Adrenal gland (tissue), 12 donors: ENCODE measurements around the gene PIGU. TPM values are rescaled to one million over a fixed set of nuclear protein-coding genes. Genes with fewer than 3 reads are reported as not detected.

Source experiments
- DNase-seq, 7 donors: peaks; one replicate each; pipeline ENCODE4 v3.0.0-alpha.2; 2019 to 2020
- H3K27ac ChIP-seq, 5 donors: fragments of 200-600 bp; sonication (generic) in 4 of 5; 1 replicate in 3 of 5; 2 replicates in 2 of 5; pipeline versions ENCODE4 v1.5.1 to v1.8.0; 2016 to 2020; ENCODE audit warnings: mild to moderate bottlenecking in 1 of 5
- H3K27me3 ChIP-seq: fragments of 200-600 bp; 2 replicates; pipeline ENCODE4 v1.8.0; 2021
- H3K36me3 ChIP-seq, 2 donors: fragments of 200-600 bp; replicated peaks in 1 of 2; 1 replicate in 1 of 2; 2 replicates in 1 of 2; pipeline versions ENCODE4 v1.5.1 to v1.8.0; 2018 to 2022
- H3K4me1 ChIP-seq, 2 donors: fragments of 200-600 bp; replicated peaks in 1 of 2; 1 replicate in 1 of 2; 2 replicates in 1 of 2; pipeline versions ENCODE4 v1.5.1 to v1.8.0; 2018 to 2021
- H3K4me3 ChIP-seq, 4 donors: fragments of 200-600 bp; sonication (generic) in 3 of 4; one replicate each; pipeline ENCODE4 v1.5.1; 2016 to 2018
- H3K9me3 ChIP-seq, 3 donors: fragments of 200-600 bp; sonication (generic) in 1 of 3; replicated peaks in 1 of 3; 1 replicate in 2 of 3; 2 replicates in 1 of 3; pipeline versions ENCODE4 v1.5.1 to v1.8.0; 2016 to 2021
- CTCF ChIP-seq, 6 experiments: fragments of 450-650 bp in 4 of 6; fragments of 200-600 bp in 2 of 6; sonication (generic) in 1 of 6; IDR thresholded peaks; 1 replicate in 5 of 6; 2 replicates in 1 of 6; pipeline versions ENCODE4 v1.5.1 to v1.8.0; 2016 to 2021; ENCODE audit warnings: antibody characterized with exemption in 6 of 6, mild to moderate bottlenecking in 2 of 6, moderate library complexity in 1 of 6
- POLR2A ChIP-seq, 2 donors: fragments of 450-650 bp; IDR thresholded peaks; one replicate each; pipeline ENCODE4 v1.6.1; 2017; ENCODE audit warnings: antibody characterized with exemption in 2 of 2, mild to moderate bottlenecking in 2 of 2, moderate library complexity in 1 of 2
- WGBS, 4 donors: extraction: QIAGEN DNeasy Blood & Tissue Kit in 2 of 4; methylation state at CpG; one replicate each; pipeline versions ENCODE4 v1.1.5 to v1.1.7; 2013 to 2017; 5-methylcytosine and 5-hydroxymethylcytosine counted together
- intact Hi-C, 2 donors: fragments of 100-400 bp; cut with DNase I; formaldehyde crosslinking; loops; one replicate each; pipeline versions ENCODE4 v1.14.1 to v1.15.0; 2022 to 2023
- polyA plus RNA-seq, 3 donors: library from polyadenylated mRNA; stranded (reverse); fragments of 200-250 nt in 2 of 3; fragments of 350-450 nt in 1 of 3; fragmentation: Illumina TruSeq in 1 of 3; extraction: RNeasy Lipid Tissue Mini Kit (QIAGEN cat#74804) in 1 of 3; gene quantifications; one replicate each; pipeline ENCODE4 v1.2.3, GENCODE V29; 2013 to 2014
- total RNA-seq, 9 donors: library from RNA; depleted of rRNA in 4 of 9; stranded (reverse); fragments of >200 nt in 4 of 9; fragments of 120-200 nt in 1 of 9; fragmentation: NEBNext Ultra II Directional in 1 of 9; extraction: Animal tissue kit (Norgen Biotek cat#: 25700) in 1 of 9; gene quantifications; one replicate each; pipeline versions ENCODE4 v1.1.0 to v1.2.4, GENCODE V29; 2013 to 2023
- donor health status: healthy with polysubstance abuse.
- donor health status: Bipolar disorder and iron deficiency.
- donor health status: DM: yes; HTN: yes; CAD: no.
- donor health status: DM: no; HTN: no; CAD: no.
- donor health status: DM: no; HTN: no; CAD: no.
- donor health status: DM: yes; HTN: yes; CAD: no.

The PIGU gene
- total and polyA plus RNA-seq, 12 donors: 16.8 to 64.1 (median 23.1) TPM

DNA sequence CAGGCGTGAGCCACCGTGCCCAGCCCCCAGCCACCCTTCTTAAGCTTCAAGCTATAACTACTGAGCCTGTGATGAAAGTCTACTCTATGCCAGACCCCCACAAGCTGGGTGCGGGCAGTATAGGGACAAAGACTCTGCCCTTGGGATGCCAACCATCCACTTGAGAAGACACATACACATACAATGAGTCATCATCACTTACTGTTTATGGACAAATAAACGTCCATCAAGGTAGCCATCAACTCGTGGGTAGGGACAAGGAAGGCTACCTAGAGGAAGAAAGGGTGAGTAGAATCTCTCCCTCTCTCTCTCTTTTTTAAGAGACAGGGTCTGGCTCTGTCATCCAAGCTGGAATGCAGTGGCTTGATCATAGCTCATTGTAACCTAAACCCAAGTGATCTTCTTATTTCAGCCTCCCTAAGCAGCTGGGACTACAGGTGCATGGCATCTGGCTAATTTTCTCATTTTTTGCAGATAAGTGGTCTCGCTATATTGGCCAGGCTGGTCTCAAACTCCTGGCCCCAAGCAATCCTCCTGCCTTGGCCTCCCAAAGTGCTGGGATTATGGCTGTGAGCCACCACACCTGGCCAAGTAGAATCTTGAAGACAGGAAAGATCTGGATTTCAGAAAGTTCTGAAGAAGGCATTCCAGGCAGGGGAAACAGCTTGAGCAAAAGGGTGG, 24.7 kb upstream of the PIGU start:
- 65 to 75% (median 71%) methylated on average over 4 to 6 of the region's 6 CpGs for WGBS, 4 donors
- Histone ChIP-seq H3K27ac (no peak overlapping the region), H3K27me3 (no peaks in the 10 kb centered on the region), H3K4me3 (no peak overlapping the region), H3K9me3 (no peaks in the 10 kb centered on the region), H3K4me1 (peaks cover 17 to 25% of the 10 kb centered on the region in 2 donors), H3K36me3 (no peaks in the 10 kb centered on the region)
- intact Hi-C loops: loop anchor here (10.0 kb wide), 1 partner anchor 127 kb away; no protein-coding TSS in a partner anchor
- TF ChIP-seq POLR2A (IDR thresholded peaks at IDR 0.05) (no peak), CTCF (IDR thresholded peaks at IDR 0.05) (no peak)
- no peak for DNase-seq

DNA sequence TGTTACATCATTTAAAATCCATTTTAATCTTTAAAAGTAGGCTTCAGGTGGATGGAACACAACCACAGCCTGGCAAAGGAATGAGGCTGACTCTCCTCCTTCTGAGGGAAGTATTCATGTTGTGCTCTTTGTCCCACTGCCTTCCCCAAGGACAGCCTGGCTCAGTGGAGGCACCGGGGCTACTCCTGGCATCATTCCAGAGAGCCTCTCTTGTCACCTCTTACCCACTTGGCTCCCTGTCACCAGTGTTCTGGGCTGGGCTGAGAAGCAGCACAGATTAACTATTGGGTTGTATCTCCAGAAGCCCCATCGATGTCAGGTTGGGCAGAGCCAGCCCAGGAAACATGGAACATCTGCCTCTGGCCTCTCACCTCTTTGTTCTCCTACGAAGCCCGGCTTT, 16.5 kb upstream of the PIGU start:
- TF ChIP-seq POLR2A (IDR thresholded peaks at IDR 0.05) (no peak), CTCF (IDR thresholded peaks at IDR 0.05) (no peak)
- Histone ChIP-seq H3K4me3 (no peak overlapping the region), H3K9me3 (no peaks in the 10 kb centered on the region), H3K27me3 (no peaks in the 10 kb centered on the region), H3K4me1 (peaks cover 0 to 7% of the 10 kb centered on the region in 2 donors), H3K27ac (no peak overlapping the region), H3K36me3 (no peaks in the 10 kb centered on the region)
- WGBS, 4 donors: 20 to 44% (median 34%) methylated on average over 4 of the region's 4 CpGs
- peak in 4 of 7 donors; percentile 26 to 63 (median 43) for DNase-seq
- intact Hi-C loops: no loop called here

- no peaks in the 10 kb centered on the region for H3K27me3 ChIP-seq
- WGBS, 4 donors: 81 to 92% (median 85%) methylated on average over 3 of the region's 3 CpGs
- H3K36me3 ChIP-seq: no peaks in the 10 kb centered on the region
- H3K4me1 ChIP-seq: peaks cover 0 to 7% of the 10 kb centered on the region in 2 donors
- TF ChIP-seq POLR2A (IDR thresholded peaks at IDR 0.05): no peak
- TF ChIP-seq CTCF (IDR thresholded peaks at IDR 0.05): no peak
- intact Hi-C loops: no loop called here
- no peak overlapping the region for H3K27ac ChIP-seq
- no peaks in the 10 kb centered on the region for H3K9me3 ChIP-seq
- H3K4me3 ChIP-seq: no peak overlapping the region
- DNase-seq: no peak
These were observed 14.9 kb upstream of the PIGU start for GRCh38 chr20:34691838-34692237.

DNA sequence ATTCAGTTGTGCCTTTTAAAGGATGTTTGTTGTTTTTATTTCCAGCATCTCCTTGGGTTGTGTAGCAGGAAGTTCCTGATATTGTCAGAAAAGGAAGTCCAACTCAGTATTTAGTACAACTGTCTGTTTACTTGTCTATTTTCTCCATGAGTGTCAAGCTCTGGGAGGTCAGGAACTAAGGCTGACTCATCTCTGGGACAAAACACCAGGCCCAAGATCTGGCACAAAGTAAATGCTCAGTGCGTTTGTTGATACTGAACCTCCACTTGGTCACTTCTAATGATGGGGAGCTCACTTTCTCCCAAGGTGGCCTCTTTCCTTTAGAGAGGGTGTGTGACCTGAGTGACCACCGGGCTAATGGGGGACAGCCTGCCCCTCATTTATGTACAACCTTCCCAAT, 12.6 kb upstream of the PIGU start:
- no peaks in the 10 kb centered on the region for H3K9me3 ChIP-seq
- peaks cover 0 to 7% of the 10 kb centered on the region in 2 donors for H3K4me1 ChIP-seq
- H3K36me3 ChIP-seq: no peaks in the 10 kb centered on the region
- no peaks in the 10 kb centered on the region for H3K27me3 ChIP-seq
- 52 to 70% (median 62%) methylated on average over 2 of the region's 2 CpGs for WGBS, 4 donors
- peak overlapping the region in 1 of 5 donors; percentile 20 for H3K27ac ChIP-seq
- TF ChIP-seq POLR2A (IDR thresholded peaks at IDR 0.05) (no peak), CTCF (IDR thresholded peaks at IDR 0.05) (no peak)
- H3K4me3 ChIP-seq: no peak overlapping the region
- intact Hi-C loops: no loop called here
- no peak for DNase-seq
